GM18951 (cell line): ENCODE results near the gene FKRP.

Experiments
- POLR2A ChIP-seq: IDR thresholded peaks from 4 replicates; pipeline ENCODE4 v1.6.1; 2011; ENCODE audit warnings: mild to moderate bottlenecking; ENCODE audit not compliant: insufficient read length, insufficient read depth; ENCODE audit errors: extremely low read depth
- in situ Hi-C: fragments of 300-500 bp; cut with MboI; formaldehyde crosslinking; loops from one replicate; pipeline ENCODE4 v1.12.0; 2022; ENCODE audit warnings: low sequenced_read_pairs, mixed read lengths, inconsistent platforms; ENCODE audit not compliant: unreplicated experiment

Gene FKRP

GRCh38 chr19:46748325-46749109 lies 2.7 kb downstream of the FKRP start:
- no peak for TF ChIP-seq POLR2A
- in situ Hi-C loops: no loop called here

GRCh38 chr19:46753420-46754155 lies 7.7 kb downstream of the FKRP start:
- TF ChIP-seq POLR2A: no peak
- in situ Hi-C loops: loop anchor here (5.0 to 25.0 kb wide), 2 partner anchors 89 to 234 kb away; no protein-coding TSS in a partner anchor

- TF ChIP-seq POLR2A: no peak
- in situ Hi-C loops: loop anchor here (25.0 kb wide), 1 partner anchor 232 kb away; no protein-coding TSS in a partner anchor
Observed at GRCh38 chr19:46755077-46755852, 9.4 kb downstream of the FKRP start.

GRCh38 chr19:46755853-46756543 lies 10.1 kb downstream of the FKRP start:
- in situ Hi-C loops: loop anchor here (25.0 kb wide), 1 partner anchor 231 kb away; no protein-coding TSS in a partner anchor
- TF ChIP-seq POLR2A: no peak

GRCh38 chr19:46756544-46756888 lies 10.7 kb downstream of the FKRP start:
- in situ Hi-C loops: loop anchor here (25.0 kb wide), 1 partner anchor 231 kb away; no protein-coding TSS in a partner anchor
- TF ChIP-seq POLR2A: no peak

- in situ Hi-C loops: loop anchor here (25.0 kb wide), 1 partner anchor 228 kb away; no protein-coding TSS in a partner anchor
- TF ChIP-seq POLR2A: no peak
Observed at GRCh38 chr19:46759206-46759605, 13.3 kb downstream of the FKRP start.

GRCh38 chr19:46759817-46760333 lies 14.0 kb downstream of the FKRP start:
- in situ Hi-C loops: loop anchor here (25.0 kb wide), 1 partner anchor 227 kb away; no protein-coding TSS in a partner anchor
- no peak for TF ChIP-seq POLR2A

GRCh38 chr19:46760363-46760762 lies 14.5 kb downstream of the FKRP start:
- in situ Hi-C loops: loop anchor here (25.0 kb wide), 1 partner anchor 227 kb away; no protein-coding TSS in a partner anchor
- TF ChIP-seq POLR2A: no peak

GRCh38 chr19:46760897-46761296 lies 15.0 kb downstream of the FKRP start:
- in situ Hi-C loops: loop anchor here (25.0 kb wide), 1 partner anchor 226 kb away; no protein-coding TSS in a partner anchor

- in situ Hi-C loops: loop anchor here (25.0 kb wide), 1 partner anchor 226 kb away; no protein-coding TSS in a partner anchor
- no peak for TF ChIP-seq POLR2A
Observed at GRCh38 chr19:46761418-46761831, 15.6 kb downstream of the FKRP start.

- in situ Hi-C loops: loop anchor here (25.0 kb wide), 1 partner anchor 225 kb away; no protein-coding TSS in a partner anchor
- no peak for TF ChIP-seq POLR2A
Observed at GRCh38 chr19:46762245-46762890, 16.5 kb downstream of the FKRP start.
